HG03135 (cell line): ENCODE results near the gene EPX.

ENCODE experiments used
- ATAC-seq: cut with Tn5 transposase; IDR thresholded peaks from one replicate; pipeline ENCODE4 v1.9.1; 2021; ENCODE audit warnings: mild to moderate bottlenecking, moderate library complexity; ENCODE audit not compliant: unreplicated experiment

EPX gene

GRCh38 chr17:58224315-58224714 is 31.8 kb downstream of the EPX start:
- ATAC-seq, result no peak

GRCh38 chr17:58227733-58228132 is 35.2 kb downstream of the EPX start:
- ATAC-seq, result no peak

- no peak for ATAC-seq
Observed at GRCh38 chr17:58228679-58229078, 36.2 kb downstream of the EPX start.

- no peak for ATAC-seq
Observed at GRCh38 chr17:58229384-58229783, 36.9 kb downstream of the EPX start.

GRCh38 chr17:58229881-58230280 is 37.4 kb downstream of the EPX start:
- no peak for ATAC-seq

GRCh38 chr17:58231641-58232040 is 39.1 kb downstream of the EPX start:
- no peak for ATAC-seq

- ATAC-seq, result peak; percentile 75
Observed at GRCh38 chr17:58232707-58233156, 40.2 kb downstream of the EPX start.

- peak; percentile 49 for ATAC-seq
Observed at GRCh38 chr17:58233543-58233942, 41.0 kb downstream of the EPX start.

- ATAC-seq, result no peak
Observed at GRCh38 chr17:58234512-58234911, 42.0 kb downstream of the EPX start.

GRCh38 chr17:58235821-58236220 is 43.3 kb downstream of the EPX start:
- no peak for ATAC-seq

- ATAC-seq, result no peak
Observed at GRCh38 chr17:58236394-58236793, 43.9 kb downstream of the EPX start.

GRCh38 chr17:58238147-58238634 is 45.7 kb downstream of the EPX start, which contains the start of gene LPO:
TSS of gene LPO (plus strand) at chr17:58238584. CDS start at chr17:58242980, 4,396 bp downstream.
- no peak for ATAC-seq

GRCh38 chr17:58239987-58240386 is 47.5 kb downstream of the EPX start:
- ATAC-seq, result no peak

GRCh38 chr17:58242171-58242784 is 49.8 kb downstream of the EPX start:
- ATAC-seq, result no peak

GRCh38 chr17:58244963-58245362 is 52.4 kb downstream of the EPX start:
- no peak for ATAC-seq

- no peak for ATAC-seq
Observed at GRCh38 chr17:58245428-58246103, 53.0 kb downstream of the EPX start.

GRCh38 chr17:58246104-58246740 is 53.7 kb downstream of the EPX start:
- no peak for ATAC-seq

- ATAC-seq, result no peak
Observed at GRCh38 chr17:58246781-58247180, 54.3 kb downstream of the EPX start.

- no peak for ATAC-seq
Observed at GRCh38 chr17:58247511-58248363, 55.2 kb downstream of the EPX start.

GRCh38 chr17:58248955-58249269 is 56.4 kb downstream of the EPX start:
- no peak for ATAC-seq
